Activated CD4-positive, alpha-beta memory T cell treated with anti-CD3 and anti-CD28 coated beads, Interleukin-2, amount 10 ng/mL, durations not matched to agents 7 days and 5 days (primary cell): ENCODE data around the gene PRKN. TPM values are rescaled to one million over a fixed set of nuclear protein-coding genes. Genes with fewer than 3 reads are reported as not detected.

Experiments used
- CTCF ChIA-PET: fragments of 350-600 bp; sonication (Branson Sonifier 250); formaldehyde crosslinking; loops from one replicate; lab custom pipeline; 2021; ENCODE audit warnings: antibody characterized with exemption, inconsistent platforms; lab: Charles Lee
- POLR2A ChIA-PET: fragments of 350-600 bp; sonication (Branson Sonifier 250); formaldehyde crosslinking; loops from one replicate; lab custom pipeline; 2021; ENCODE audit warnings: antibody characterized with exemption; lab: Charles Lee
- DNase-seq: peaks from one replicate; pipeline ENCODE4 v3.0.0-alpha.2; 2020
- H3K27ac Mint-ChIP-seq: one replicate; pipeline ENCODE4 v1.8.0; 2021; ENCODE audit warnings: mild to moderate bottlenecking, mixed read lengths
- H3K27me3 Mint-ChIP-seq: one replicate; pipeline ENCODE4 v1.8.0; 2021; ENCODE audit warnings: mixed read lengths
- H3K36me3 Mint-ChIP-seq: one replicate; pipeline ENCODE4 v1.8.0; 2021; ENCODE audit warnings: low read depth, mixed read lengths
- H3K4me1 Mint-ChIP-seq: one replicate; pipeline ENCODE4 v1.8.0; 2021; ENCODE audit warnings: mixed read lengths
- H3K4me3 Mint-ChIP-seq: one replicate; pipeline ENCODE4 v1.8.0; 2021; ENCODE audit warnings: mild to moderate bottlenecking, mixed read lengths
- H3K9me3 Mint-ChIP-seq: one replicate; pipeline ENCODE4 v1.8.0; 2021; ENCODE audit warnings: mixed read lengths
- total RNA-seq, 2 experiments: library from RNA; stranded (reverse); gene quantifications; one replicate each; pipeline ENCODE4 v1.2.3, GENCODE V29; 2021

The PRKN gene
- total RNA-seq, 2 experiments from 2014 or later, result 0.13 to 0.43 TPM

DNA sequence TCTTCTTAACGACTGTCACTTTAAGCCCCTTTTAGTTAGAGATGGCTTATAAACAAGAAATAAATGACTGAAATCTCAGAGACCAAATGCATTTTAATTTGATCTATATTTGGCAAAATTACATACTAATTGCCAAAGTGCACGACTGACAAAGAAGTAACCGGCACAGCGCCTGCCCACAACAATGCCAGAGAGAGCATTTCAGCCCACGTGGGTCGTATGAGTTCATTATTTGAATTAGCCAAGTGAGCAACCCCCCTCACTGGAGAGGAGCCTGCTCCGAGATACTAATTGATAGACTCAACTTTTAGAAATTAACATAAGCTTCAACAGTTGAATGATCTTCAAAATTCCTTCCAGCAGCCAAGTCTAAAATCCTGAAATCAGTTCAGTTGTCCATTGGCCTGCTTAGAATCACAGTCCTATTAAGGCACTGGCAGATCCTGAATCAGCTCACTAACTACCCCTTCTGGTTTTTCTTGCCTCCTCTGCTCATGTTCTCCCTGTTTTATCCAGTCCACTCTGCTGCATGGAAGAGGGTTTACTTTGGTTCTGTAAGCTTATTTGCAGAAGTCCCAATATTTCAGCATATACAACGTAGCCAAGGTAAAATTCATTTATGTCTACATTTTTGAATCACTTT, 934.6 kb downstream of the PRKN start:
- Mint-ChIP-seq H3K27ac (no peak overlapping the region), H3K4me1 (no peaks in the 10 kb centered on the region), H3K9me3 (peaks cover 3% of the 10 kb centered on the region), H3K4me3 (no peak overlapping the region), H3K36me3 (no peaks in the 10 kb centered on the region), H3K27me3 (no peaks in the 10 kb centered on the region)
- POLR2A ChIA-PET, result no interaction called here
- DNase-seq, result no peak
- CTCF ChIA-PET, result no interaction called here

DNA sequence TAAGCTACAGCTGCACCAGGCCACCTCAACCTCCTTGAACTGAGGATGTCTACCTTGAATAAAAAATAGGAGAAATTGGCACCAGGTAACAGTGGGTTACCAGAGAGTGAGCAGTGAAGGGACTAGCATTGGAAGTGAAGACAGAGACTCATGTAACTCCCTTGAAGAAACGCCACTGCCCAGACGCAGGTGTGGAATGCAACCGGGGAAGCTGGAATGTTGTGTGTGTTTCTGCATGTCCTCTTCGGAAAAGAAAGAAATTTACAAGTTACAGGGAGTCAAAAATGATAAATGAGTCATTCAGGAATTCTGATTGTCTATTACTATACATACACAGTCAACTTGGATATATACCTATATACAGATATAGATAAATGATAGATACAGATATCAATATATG, 939.0 kb downstream of the PRKN start:
- Mint-ChIP-seq H3K9me3 (no peaks in the 10 kb centered on the region), H3K27ac (no peak overlapping the region), H3K4me1 (no peaks in the 10 kb centered on the region), H3K27me3 (no peaks in the 10 kb centered on the region), H3K36me3 (no peaks in the 10 kb centered on the region), H3K4me3 (no peak overlapping the region)
- POLR2A ChIA-PET, result no interaction called here
- no peak for DNase-seq
- CTCF ChIA-PET, result no interaction called here

DNA sequence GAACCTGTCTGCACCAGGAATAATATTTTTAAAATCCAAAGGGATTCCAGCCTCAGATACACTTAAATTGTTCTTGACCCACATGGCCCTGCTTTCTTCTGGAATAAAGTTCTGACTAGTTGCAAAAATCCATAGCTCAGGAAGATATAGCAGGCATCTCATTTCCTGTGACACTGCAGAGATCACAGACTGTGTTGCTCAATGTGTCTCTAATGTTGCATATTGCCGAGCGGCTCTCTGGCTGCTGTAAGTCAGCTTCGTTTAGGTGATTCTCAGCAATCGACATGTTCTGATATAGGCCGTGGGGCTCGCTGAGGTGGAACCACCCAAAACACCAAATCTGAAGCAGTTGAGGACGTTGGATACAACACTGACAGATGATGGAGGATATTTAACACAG, 955.4 kb downstream of the PRKN start:
- Mint-ChIP-seq H3K36me3 (no peaks in the 10 kb centered on the region), H3K27ac (no peak overlapping the region), H3K27me3 (no peaks in the 10 kb centered on the region), H3K4me3 (no peak overlapping the region), H3K9me3 (no peaks in the 10 kb centered on the region), H3K4me1 (no peaks in the 10 kb centered on the region)
- DNase-seq, result no peak
- ChIA-PET CTCF (interaction anchor here (1.8 kb wide), 1 partner anchor 354 kb away, joined by 4 read pairs; no protein-coding TSS in a partner anchor), POLR2A (no interaction called here)

DNA sequence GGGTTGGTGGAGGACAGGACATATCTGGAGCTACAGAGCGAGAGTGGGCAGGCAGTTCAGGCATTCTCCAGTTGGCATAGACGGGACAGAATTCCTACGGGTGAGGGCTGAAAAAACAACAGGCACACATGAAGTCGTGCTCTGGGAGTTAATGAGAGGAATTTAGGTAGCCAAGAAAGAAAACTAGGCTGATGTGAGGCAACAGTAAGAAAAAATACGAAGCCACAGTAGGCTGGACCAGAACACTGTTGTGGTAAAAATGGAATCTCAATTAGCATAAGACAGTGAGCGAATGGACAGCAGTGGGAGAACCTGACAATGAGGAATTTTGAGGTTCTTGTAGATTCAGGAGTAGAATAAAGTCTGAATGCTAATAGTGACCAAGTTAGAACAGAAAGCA, 965.6 kb downstream of the PRKN start:
- no peak for DNase-seq
- H3K27ac Mint-ChIP-seq, result no peak overlapping the region
- H3K4me1 Mint-ChIP-seq, result no peaks in the 10 kb centered on the region
- POLR2A ChIA-PET, result no interaction called here
- H3K36me3 Mint-ChIP-seq, result no peaks in the 10 kb centered on the region
- no peaks in the 10 kb centered on the region for H3K27me3 Mint-ChIP-seq
- CTCF ChIA-PET, result no interaction called here
- no peaks in the 10 kb centered on the region for H3K9me3 Mint-ChIP-seq
- no peak overlapping the region for H3K4me3 Mint-ChIP-seq

DNA sequence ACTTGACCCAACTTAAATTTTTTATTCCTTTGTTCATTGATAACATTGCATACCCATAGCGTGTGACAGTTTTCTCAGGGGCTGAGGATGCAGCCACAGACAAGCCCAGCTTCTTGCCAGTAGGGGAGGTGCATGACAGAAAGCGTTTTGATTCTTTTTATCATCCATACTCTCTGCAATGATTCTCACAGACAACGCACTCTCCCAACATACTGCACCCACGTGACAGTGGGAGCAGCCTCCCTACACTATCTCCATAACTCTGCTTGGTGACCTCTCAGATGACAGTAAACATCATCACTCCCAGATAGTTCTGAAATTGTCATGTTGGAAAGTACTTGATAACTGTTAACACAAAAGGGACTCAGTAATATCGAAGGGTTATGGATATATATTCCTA, 972.5 kb downstream of the PRKN start:
- Mint-ChIP-seq H3K36me3 (no peaks in the 10 kb centered on the region), H3K27me3 (no peaks in the 10 kb centered on the region), H3K27ac (no peak overlapping the region), H3K4me3 (no peak overlapping the region), H3K9me3 (no peaks in the 10 kb centered on the region), H3K4me1 (no peaks in the 10 kb centered on the region)
- DNase-seq, result no peak
- ChIA-PET CTCF (no interaction called here), POLR2A (no interaction called here)

DNA sequence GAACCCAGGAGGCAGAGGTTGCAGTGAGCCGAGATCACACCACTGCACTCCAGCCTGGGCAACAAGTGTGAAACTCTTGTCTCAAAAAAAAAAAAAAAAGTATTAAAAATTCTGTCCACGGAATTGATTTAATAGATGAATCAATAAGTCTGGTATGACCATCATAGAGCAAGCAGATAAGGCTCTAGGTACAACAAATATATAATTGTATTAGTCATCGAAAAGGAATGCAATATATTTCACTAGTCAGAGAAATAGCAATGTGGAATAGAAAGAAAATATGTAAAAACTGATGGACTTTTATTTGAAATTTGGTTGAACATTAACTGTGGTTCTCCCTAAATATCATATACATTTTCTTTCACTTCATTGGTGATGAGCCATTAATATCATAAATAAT, 976.9 kb downstream of the PRKN start:
- no peak for DNase-seq
- ChIA-PET CTCF (no interaction called here), POLR2A (no interaction called here)
- Mint-ChIP-seq H3K36me3 (no peaks in the 10 kb centered on the region), H3K4me3 (no peak overlapping the region), H3K4me1 (no peaks in the 10 kb centered on the region), H3K9me3 (no peaks in the 10 kb centered on the region), H3K27ac (no peak overlapping the region), H3K27me3 (no peaks in the 10 kb centered on the region)

DNA sequence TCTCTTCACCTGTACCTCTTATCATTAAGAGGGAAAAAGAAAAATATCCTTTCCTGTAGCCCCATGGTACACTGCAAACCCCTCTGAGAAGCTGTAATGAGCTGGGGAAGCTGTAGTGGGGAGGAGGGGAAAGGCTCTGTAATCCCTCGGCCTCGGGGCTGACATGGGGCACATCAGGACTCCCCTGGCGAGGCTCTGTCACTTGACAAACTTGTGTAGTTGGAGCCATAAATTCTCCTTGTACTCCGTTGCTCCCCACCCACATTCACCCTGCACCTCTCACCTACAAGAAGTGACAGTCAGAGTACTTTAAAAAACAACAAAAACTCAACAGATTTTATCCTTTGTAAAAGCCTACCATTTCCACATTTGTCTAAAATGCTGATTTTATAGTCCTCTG, 978.0 kb downstream of the PRKN start:
- ChIA-PET CTCF (no interaction called here), POLR2A (no interaction called here)
- Mint-ChIP-seq H3K36me3 (no peaks in the 10 kb centered on the region), H3K27me3 (no peaks in the 10 kb centered on the region), H3K27ac (no peak overlapping the region), H3K9me3 (no peaks in the 10 kb centered on the region), H3K4me1 (no peaks in the 10 kb centered on the region), H3K4me3 (no peak overlapping the region)
- no peak for DNase-seq

DNA sequence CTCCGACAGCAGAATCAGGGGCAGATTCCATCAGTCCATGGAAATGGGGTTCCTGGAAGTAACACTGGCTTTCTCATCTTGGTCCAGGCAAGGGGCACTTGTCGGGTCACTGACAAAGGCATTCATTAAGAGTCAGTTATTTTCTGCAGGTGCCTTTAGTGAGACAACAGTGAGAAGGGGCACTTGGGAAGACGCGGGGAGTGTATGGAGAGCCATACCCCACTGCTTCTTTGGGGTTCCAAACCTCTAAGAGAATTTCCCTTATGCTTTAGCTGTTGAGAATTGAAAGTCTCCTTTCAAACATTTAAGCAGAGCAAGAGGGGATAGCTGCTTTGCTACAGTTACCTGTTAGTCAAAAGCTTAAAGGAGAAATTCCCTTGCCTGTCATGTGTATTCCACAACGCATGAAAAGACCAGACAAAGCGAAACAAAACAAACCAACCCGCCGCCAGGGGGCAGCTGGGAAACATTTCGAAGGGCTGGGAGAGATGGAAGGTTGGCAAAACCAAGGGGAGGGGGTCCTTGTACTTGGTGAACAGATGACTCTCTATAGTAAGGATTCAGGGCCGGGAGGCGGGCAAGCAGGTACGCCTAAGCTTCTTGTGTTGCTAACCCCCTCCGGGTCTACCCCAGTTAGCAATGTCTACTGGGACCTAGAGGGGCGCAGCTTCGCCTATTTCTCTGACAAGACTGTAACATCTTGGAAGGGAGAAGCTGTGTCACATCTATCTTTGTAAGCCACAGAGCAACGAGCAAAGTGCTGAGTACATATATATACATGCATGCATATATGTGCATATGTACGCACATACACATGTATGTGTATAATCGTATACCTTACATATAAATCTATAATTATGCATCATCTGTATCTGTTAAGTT, 978.8 kb downstream of the PRKN start:
- ChIA-PET POLR2A (no interaction called here), CTCF (interaction anchor here (0.6 kb wide), 2 partner anchors 60 to 123 kb away, joined by 3 read pairs; no protein-coding TSS in a partner anchor)
- no peaks in the 10 kb centered on the region for H3K4me1 Mint-ChIP-seq
- H3K4me3 Mint-ChIP-seq, result no peak overlapping the region
- no peak overlapping the region for H3K27ac Mint-ChIP-seq
- peak; percentile 20 for DNase-seq
- no peaks in the 10 kb centered on the region for H3K27me3 Mint-ChIP-seq
- H3K9me3 Mint-ChIP-seq, result no peaks in the 10 kb centered on the region
- no peaks in the 10 kb centered on the region for H3K36me3 Mint-ChIP-seq

DNA sequence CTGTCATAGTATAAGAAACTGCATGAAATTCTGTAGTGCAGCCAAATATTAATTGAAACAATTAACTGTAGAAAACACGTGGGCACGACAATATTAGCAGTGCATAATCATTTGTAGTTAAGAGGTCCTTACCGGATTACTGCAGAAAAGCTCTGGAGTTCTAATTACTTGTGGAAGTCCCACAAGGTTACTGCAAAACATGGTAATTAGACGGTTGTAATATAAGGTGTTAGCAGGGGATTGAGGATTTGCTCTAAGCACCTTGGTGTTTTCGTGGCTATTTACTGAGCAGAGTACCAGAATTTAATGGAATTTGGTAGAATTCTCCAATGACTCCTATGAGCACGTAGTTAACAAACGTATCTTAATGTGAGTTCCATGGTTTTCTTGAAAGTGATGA, 980.1 kb downstream of the PRKN start:
- Mint-ChIP-seq H3K27ac (no peak overlapping the region), H3K9me3 (no peaks in the 10 kb centered on the region), H3K4me1 (no peaks in the 10 kb centered on the region), H3K27me3 (no peaks in the 10 kb centered on the region), H3K4me3 (no peak overlapping the region), H3K36me3 (no peaks in the 10 kb centered on the region)
- CTCF ChIA-PET, result no interaction called here
- no peak for DNase-seq
- POLR2A ChIA-PET, result no interaction called here

DNA sequence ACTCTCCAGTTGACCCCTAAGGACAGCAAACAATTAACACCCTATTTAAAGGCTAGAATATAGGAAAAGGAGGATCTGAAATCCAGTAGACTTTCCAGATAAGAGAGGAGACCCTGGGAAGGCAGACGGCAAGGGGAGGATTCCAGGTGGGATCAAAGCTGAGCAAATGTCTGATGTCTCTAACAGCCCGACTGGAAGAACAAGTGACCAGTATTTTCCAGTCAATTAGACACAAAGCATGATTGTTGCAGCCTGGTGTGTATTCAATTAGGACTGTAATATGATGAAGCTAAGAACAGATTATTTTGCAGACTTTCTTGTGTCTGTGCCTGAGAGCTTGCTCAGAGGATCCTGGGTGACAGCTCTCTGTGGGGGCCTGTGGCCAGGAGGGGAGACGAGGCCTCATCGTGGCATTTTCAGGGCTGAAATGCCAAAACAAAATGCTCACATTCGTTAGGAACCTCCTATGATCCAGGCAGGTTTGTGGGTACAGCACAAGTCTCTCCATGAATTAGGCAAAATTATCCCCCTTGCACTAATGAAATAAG, 981.9 kb downstream of the PRKN start:
- ChIA-PET POLR2A (no interaction called here), CTCF (interaction anchor here (1.6 kb wide), 1 partner anchor 328 kb away, joined by 4 read pairs; no protein-coding TSS in a partner anchor)
- no peak overlapping the region for H3K4me3 Mint-ChIP-seq
- no peaks in the 10 kb centered on the region for H3K9me3 Mint-ChIP-seq
- H3K4me1 Mint-ChIP-seq, result no peaks in the 10 kb centered on the region
- no peak overlapping the region for H3K27ac Mint-ChIP-seq
- H3K27me3 Mint-ChIP-seq, result no peaks in the 10 kb centered on the region
- no peaks in the 10 kb centered on the region for H3K36me3 Mint-ChIP-seq
- DNase-seq, result no peak

DNA sequence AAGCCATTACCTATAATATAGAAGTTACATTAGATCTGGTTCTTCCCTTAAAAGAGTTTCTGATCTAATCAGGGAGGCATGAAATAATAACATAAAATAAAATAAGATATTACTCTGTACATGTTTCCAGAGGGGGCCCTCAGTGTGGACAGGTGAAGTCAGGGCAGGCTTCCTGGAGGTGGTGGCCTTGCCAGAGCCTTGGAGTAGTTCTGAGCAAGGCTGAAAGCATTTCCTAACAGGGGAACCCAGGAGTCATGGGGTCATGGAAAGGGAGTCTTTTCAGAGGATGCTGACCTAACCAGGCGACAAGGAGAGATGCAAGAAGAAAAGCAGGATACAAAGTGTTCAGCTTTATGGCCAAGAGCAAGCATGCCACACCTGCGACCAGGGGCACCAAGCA, 982.4 kb downstream of the PRKN start:
- Mint-ChIP-seq H3K27ac (no peak overlapping the region), H3K9me3 (no peaks in the 10 kb centered on the region), H3K4me1 (no peaks in the 10 kb centered on the region), H3K27me3 (no peaks in the 10 kb centered on the region), H3K4me3 (no peak overlapping the region), H3K36me3 (no peaks in the 10 kb centered on the region)
- ChIA-PET POLR2A (no interaction called here), CTCF (no interaction called here)
- no peak for DNase-seq

DNA sequence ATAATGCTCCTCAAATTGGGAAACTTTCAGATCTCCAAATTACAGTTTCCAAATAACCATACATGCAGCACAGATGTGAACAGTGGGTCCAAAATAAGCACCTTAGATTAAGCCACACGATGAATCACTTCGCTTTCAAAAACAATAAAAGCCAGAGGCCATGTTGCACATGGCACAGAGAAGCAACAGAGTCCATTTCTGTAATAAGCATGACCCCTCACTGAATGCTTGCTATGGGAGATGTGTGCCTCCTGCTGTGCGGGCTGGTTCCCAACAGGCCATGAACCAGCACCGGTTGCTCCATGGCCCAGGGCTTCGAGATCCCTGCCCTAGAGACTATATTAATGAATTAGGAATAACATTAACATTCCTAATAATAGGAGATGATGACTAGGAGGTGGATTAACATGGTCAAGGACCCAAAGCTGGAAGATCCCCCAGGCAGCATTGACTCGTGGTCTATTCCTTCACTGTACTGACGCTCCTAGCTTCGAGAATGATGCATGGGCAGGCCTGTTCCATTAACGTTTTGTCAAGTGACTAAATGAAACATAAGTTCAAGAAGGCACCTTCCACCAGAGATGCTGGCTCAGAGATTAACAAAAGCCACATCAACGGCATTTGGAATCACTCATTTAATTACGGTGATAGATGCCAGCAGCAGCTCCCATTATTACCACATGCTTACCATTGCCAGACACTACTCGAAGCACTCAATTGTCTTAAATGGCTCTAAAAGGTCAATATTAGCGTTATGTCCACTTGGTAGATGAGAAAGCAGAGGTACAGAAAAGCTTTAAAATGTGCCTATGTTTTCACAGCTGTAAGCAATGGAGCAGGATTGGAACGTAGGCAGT, 983.1 kb downstream of the PRKN start:
- H3K4me1 Mint-ChIP-seq, result no peaks in the 10 kb centered on the region
- CTCF ChIA-PET, result no interaction called here
- no peak overlapping the region for H3K4me3 Mint-ChIP-seq

More for the DNA sequence above, 983.1 kb downstream of the PRKN start:
- Mint-ChIP-seq H3K36me3 (no peaks in the 10 kb centered on the region), H3K27ac (no peak overlapping the region), H3K9me3 (no peaks in the 10 kb centered on the region), H3K27me3 (no peaks in the 10 kb centered on the region)
- POLR2A ChIA-PET, result no interaction called here
- no peak for DNase-seq
